Measurements from ENCODE around the gene KLF8.

The KLF8 gene

GRCh38 chrX:56310581-56310980 lies 78.4 kb downstream of the KLF8 start:
- DNase-seq = no peak

DNA sequence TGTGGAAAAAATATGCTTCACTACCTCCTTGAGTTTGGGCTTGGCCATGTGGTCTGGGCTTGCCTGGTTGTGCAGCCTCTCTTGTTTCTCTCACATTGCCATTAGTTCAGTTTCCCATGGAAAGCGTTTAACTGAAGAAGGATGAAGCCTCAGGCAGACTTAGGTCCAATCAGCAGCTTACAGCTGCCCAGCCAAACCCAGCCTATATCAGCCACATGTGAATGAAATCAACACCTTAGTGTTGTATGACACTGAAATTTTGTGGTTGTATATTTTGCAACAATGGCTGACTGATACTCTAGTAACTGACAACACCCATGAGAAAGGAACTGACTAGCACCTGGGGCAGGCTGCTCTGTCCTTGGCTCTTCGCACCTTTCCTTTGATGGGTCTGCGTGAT lies 81.2 kb downstream of the KLF8 start:
- no peak for DNase-seq

DNA sequence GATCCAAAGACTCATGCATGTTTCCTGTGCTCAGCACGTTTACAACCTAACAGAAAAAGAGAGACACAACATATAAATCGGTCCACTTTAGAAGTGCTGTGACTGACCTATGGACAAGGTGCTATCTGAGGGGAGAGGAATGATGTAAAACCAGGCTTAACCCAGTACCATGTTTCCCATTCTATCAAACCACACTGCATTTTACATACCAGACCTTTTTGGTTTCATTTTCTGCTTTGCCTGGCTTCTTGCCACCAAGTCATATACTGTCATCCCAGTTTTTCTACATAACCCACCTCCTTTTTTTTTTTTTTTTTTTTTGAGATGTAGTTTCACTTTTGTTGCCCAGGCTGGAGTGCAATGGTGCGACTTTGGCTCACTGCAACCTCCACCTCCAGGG lies 82.2 kb downstream of the KLF8 start:
- no peak for DNase-seq

DNA sequence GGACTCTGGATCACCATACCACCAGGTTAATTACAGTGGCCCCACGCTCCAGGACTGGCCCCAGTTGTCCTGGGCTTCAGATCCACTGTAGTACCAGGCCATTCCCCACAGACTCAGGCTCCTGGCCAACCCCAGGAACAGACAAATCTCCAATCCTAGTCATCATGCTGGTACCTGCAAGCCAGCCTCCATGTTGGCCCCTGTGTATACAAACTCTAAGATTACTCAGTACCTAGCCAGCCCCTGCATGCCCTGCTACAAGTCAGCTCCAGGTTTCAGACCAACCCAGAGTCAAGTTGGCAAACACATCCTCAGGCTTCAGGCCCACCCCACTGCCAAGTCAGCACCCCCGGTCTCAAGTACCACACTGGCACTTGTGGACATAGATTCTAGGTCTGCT lies 85.9 kb downstream of the KLF8 start:
- no peak for DNase-seq

DNA sequence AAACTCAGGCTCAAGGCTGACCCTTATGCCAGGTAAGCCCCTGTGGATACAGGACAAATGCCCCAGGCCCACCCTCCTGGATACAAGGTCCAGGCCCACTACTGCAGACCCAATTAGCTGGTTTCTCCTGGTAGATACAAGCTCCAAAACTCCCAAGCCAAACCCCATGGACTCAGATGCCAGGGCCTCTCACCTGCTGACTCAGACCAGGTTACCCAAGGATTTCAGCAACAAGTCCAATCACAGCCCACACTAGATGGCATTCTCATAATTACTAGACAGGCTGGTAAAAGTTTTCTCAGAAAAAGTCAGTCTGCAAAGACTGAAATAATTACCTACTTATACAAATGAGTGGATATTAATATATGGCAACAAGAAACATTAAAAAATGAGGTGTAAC lies 87.0 kb downstream of the KLF8 start:
- DNase-seq = no peak

Data from fibroblast of skin of abdomen (primary cell).